Body of pancreas (tissue), 4 donors: ENCODE data around the gene PYHIN1. TPM values are rescaled to one million over a fixed set of nuclear protein-coding genes. Genes with fewer than 3 reads are reported as not detected.

ENCODE experiments used
- ATAC-seq: fragments of 150-250 bp; one replicate; pipeline ENCODE4 v1.9.1; 2016
- DNase-seq, 4 donors: peaks; one replicate each; pipeline ENCODE4 v3.0.0-alpha.2; 2019
- H3K27ac ChIP-seq, 4 donors: fragments of 200-600 bp; sonication (generic); 1 replicate in 3 of 4; 2 replicates in 1 of 4; pipeline versions ENCODE4 v1.5.1 to v1.6.1; 2016 to 2019; ENCODE audit warnings: mild to moderate bottlenecking in 1 of 4, mixed read lengths in 1 of 4, moderate library complexity in 1 of 4
- H3K27me3 ChIP-seq, 2 donors: fragments of 200-600 bp; sonication (generic); one replicate each; pipeline ENCODE4 v1.6.0; 2016; ENCODE audit warnings: mild to moderate bottlenecking in 1 of 2
- H3K36me3 ChIP-seq, 2 donors: fragments of 200-600 bp; sonication (generic); replicated peaks in 1 of 2; 2 replicates each; pipeline ENCODE4 v1.5.1; 2016; ENCODE audit warnings: low read depth in 2 of 2; ENCODE audit not compliant: insufficient read depth in 1 of 2
- H3K4me1 ChIP-seq: fragments of 200-600 bp; sonication (generic); one replicate; pipeline ENCODE4 v1.6.0; 2016
- H3K4me3 ChIP-seq, 2 donors: fragments of 200-600 bp; sonication (generic); 1 replicate in 1 of 2; 2 replicates in 1 of 2; pipeline ENCODE4 v1.5.1; 2016 to 2019
- H3K9me3 ChIP-seq, 3 donors: fragments of 200-600 bp; sonication (generic); 1 replicate in 2 of 3; 2 replicates in 1 of 3; pipeline ENCODE4 v1.5.1; 2016
- POLR2A ChIP-seq, 3 donors: fragments of 450-650 bp; IDR thresholded peaks; one replicate each; pipeline ENCODE4 v1.6.1; 2016; ENCODE audit warnings: antibody characterized with exemption in 3 of 3, mild to moderate bottlenecking in 2 of 3
- WGBS, 2 donors: methylation state at CpG; one replicate each; pipeline ENCODE4 v1.1.5; 2017; 5-methylcytosine and 5-hydroxymethylcytosine counted together
- intact Hi-C: fragments of 100-400 bp; cut with DNase I; formaldehyde crosslinking; loops from one replicate; pipeline ENCODE4 v1.15.1; 2023
- total RNA-seq, 2 donors: library from RNA; depleted of rRNA; stranded (reverse); fragments of >200 nt; gene quantifications; one replicate each; pipeline ENCODE4 v1.1.0, GENCODE V29; 2016
- TF ChIP-seq, protein P1 (sequence below), 7 experiments: fragments of 450-650 bp in 4 of 7; fragments of 200-600 bp in 3 of 7; sonication (generic) in 3 of 7; IDR thresholded peaks; one replicate each; pipeline ENCODE4 v1.5.1; 2016 to 2019; ENCODE audit warnings: antibody characterized with exemption in 7 of 7

Gene PYHIN1
- total RNA-seq, 2 donors from 2014 or later: 0.66 to 1.6 TPM

DNA sequence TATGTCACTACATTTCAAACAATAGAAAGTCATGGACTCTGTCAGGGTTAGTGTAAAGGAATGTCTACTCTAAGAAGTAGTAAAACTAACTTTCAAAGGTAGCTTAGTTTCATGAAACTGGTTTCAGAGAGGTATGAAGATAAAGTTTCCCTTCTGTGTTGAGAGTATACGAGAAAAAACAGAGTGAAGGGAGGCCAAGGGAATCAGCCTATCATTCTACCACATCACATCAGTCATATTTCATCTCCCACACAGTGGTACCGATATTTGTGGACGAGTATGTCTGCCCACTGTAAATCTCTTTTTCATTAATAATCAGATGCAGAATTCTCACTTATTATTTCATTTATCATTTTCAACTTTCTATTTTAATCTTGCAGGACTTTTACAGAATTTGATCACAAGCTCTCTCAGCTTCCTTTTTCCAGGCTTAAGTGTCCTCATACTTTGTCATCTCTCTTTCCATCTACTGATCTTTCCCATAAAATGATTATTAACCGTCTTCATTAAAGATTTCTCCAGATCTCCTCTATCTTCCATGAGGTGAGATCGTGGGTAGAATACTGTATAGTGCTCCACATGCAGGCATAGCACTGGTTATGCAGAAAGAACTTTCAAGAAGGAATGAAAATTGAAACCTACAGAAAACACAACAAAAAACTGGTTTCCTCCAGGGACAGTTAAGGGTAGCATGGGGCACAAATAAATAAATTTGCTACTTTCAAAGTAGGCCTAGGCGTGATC is 66.9 kb downstream of the PYHIN1 start:
- Histone ChIP-seq H3K9me3 (no peaks in the 10 kb centered on the region), H3K36me3 (no peaks in the 10 kb centered on the region), H3K4me3 (no peak overlapping the region), H3K27ac (no peak overlapping the region), H3K4me1 (no peaks in the 10 kb centered on the region), H3K27me3 (no peaks in the 10 kb centered on the region)
- 30 to 42% methylated on average over 6 of the region's 6 CpGs for WGBS, 2 donors
- ATAC-seq: no peak
- DNase-seq: no peak
- intact Hi-C loops: no loop called here
- TF ChIP-seq, protein P1, sequence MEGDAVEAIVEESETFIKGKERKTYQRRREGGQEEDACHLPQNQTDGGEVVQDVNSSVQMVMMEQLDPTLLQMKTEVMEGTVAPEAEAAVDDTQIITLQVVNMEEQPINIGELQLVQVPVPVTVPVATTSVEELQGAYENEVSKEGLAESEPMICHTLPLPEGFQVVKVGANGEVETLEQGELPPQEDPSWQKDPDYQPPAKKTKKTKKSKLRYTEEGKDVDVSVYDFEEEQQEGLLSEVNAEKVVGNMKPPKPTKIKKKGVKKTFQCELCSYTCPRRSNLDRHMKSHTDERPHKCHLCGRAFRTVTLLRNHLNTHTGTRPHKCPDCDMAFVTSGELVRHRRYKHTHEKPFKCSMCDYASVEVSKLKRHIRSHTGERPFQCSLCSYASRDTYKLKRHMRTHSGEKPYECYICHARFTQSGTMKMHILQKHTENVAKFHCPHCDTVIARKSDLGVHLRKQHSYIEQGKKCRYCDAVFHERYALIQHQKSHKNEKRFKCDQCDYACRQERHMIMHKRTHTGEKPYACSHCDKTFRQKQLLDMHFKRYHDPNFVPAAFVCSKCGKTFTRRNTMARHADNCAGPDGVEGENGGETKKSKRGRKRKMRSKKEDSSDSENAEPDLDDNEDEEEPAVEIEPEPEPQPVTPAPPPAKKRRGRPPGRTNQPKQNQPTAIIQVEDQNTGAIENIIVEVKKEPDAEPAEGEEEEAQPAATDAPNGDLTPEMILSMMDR (IDR thresholded peaks at IDR 0.05): no peak

DNA sequence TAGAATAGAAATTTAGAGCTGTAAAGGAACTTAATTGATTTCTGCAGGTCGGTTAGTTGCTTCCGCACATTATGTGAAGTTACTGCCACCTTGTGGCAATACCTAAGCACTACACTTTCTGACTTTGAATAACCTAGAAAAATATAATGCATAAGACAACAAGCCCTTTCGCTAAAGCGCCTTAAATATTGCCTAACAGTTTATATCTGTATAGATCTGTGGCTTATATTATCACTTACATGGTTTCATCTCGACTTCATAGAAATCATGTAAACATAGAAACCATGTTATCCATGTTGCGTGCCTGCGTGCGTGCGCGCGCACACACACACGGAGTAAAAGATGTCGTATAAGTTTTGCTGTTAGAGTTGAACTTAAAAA is 67.4 kb downstream of the PYHIN1 start:
- TF ChIP-seq POLR2A (IDR thresholded peaks at IDR 0.05): no peak
- TF ChIP-seq, protein P1 (IDR thresholded peaks at IDR 0.05): peak; percentile 50 to 91 (median 78)
- H3K27me3 ChIP-seq: no peaks in the 10 kb centered on the region
- H3K36me3 ChIP-seq: no peaks in the 10 kb centered on the region
- peak; percentile 25 to 54 (median 44) for DNase-seq
- 3 to 16% methylated on average over 13 of the region's 13 CpGs for WGBS, 2 donors
- no peak overlapping the region for H3K4me3 ChIP-seq
- H3K27ac ChIP-seq: peak overlapping the region in 1 of 4 donors; percentile 64
- ATAC-seq: peak; percentile 58
- intact Hi-C loops: no loop called here
- H3K4me1 ChIP-seq: no peaks in the 10 kb centered on the region
- no peaks in the 10 kb centered on the region for H3K9me3 ChIP-seq

DNA sequence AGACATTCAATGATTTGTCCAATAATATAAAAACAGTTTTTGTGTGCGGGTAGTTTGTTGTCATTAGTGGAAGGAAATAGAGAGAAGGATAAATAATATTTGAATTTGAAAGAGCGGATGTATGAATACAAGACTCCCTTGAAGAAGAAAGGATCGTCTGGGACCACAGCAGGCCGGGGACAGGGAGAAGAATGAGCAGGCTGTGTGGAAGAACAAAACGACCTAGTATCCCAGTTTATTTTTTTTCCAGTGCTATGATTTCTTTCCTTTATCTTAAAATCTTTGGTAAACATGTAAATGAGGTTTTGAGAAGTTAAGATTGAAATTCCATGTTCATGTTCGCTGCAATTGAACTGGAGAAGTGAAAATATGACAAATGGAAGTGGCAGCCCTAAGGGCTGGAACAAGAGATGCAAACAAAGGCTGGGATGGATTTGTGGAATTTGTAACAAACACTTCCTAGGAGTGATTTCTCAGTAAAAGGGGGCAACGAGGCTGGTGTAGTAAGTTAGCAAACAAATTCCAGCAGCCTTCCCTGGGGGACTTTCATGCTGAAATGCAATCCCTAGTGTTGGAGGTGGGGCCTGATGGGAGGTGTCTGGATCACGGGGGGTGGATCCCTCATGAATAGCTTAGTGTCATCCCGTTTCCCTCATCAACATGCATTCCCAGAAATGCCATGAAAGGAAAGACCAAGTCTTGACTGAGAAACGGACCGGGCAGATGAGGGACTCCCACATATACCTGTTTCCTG is 68.1 kb downstream of the PYHIN1 start:
- no peaks in the 10 kb centered on the region for H3K4me1 ChIP-seq
- DNase-seq (peak; percentile 28 to 69 (median 42)), ATAC-seq (peak; percentile 75)
- no peak overlapping the region for H3K4me3 ChIP-seq
- intact Hi-C loops: no loop called here
- H3K36me3 ChIP-seq: no peaks in the 10 kb centered on the region
- 8 to 16% methylated on average over 11 of the region's 11 CpGs for WGBS, 2 donors
- peak in 2 of 3 donors; percentile 47 to 55 for TF ChIP-seq POLR2A (IDR thresholded peaks at IDR 0.05)
- TF ChIP-seq, protein P1 (IDR thresholded peaks at IDR 0.05): no peak
- no peaks in the 10 kb centered on the region for H3K9me3 ChIP-seq
- peak overlapping the region in 2 of 4 donors; percentile 63 to 64 for H3K27ac ChIP-seq
- no peaks in the 10 kb centered on the region for H3K27me3 ChIP-seq

DNA sequence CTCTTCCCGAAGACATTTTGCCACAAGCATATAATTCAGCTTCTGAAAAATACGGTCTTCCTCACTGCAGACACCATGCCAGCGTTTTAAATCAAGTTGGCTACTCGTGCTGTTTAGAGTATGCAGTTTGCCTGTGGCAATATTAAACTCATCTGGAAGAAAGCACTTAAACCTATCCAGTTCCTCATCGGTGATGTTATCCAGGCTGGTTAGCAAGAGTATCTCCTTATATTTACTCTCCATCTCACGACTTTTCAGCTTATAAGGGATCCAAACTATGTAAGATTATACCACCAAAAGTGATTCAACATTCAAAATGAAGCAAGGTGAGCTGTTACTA is 68.7 kb downstream of the PYHIN1 start:
- TF ChIP-seq, protein P1 (IDR thresholded peaks at IDR 0.05): no peak
- TF ChIP-seq POLR2A (IDR thresholded peaks at IDR 0.05): no peak
- ATAC-seq (no peak), DNase-seq (no peak)
- Histone ChIP-seq H3K27ac (peak overlapping the region in 3 of 4 donors; percentile 13 to 64 (median 63)), H3K4me3 (no peak overlapping the region), H3K4me1 (no peaks in the 10 kb centered on the region), H3K9me3 (no peaks in the 10 kb centered on the region), H3K27me3 (no peaks in the 10 kb centered on the region), H3K36me3 (no peaks in the 10 kb centered on the region)
- intact Hi-C loops: no loop called here
- 5 to 14% methylated on average over 6 of the region's 6 CpGs for WGBS, 2 donors
